ENCODE measurements around the gene PRAMEF4. TPM values are rescaled to one million over a fixed set of nuclear protein-coding genes. Genes with fewer than 3 reads are reported as not detected.

Gene PRAMEF4
- not detected in 2 replicates for total RNA-seq

GRCh38 chr1:12886101-12886500 lies at the start of gene PRAMEF4:
TSS of gene PRAMEF4 (minus strand) at chr1:12886201. CDS start at chr1:12883394, 2,807 bp downstream.

GRCh38 chr1:12916310-12916709 lies 30.3 kb upstream of the PRAMEF4 start, which contains the start of gene PRAMEF7:
TSS of gene PRAMEF7 (plus strand) at chr1:12916610. CDS start at chr1:12917693, 1,083 bp downstream.

GRCh38 chr1:12898170-12898569 lies 12.2 kb upstream of the PRAMEF4 start, which contains the start of gene PRAMEF10:
TSS of gene PRAMEF10 (minus strand) at chr1:12898270. CDS start at chr1:12895847, 2,423 bp downstream.

GRCh38 chr1:12856786-12857185 lies 29.2 kb downstream of the PRAMEF4 start, which contains the start of gene PRAMEF2:
TSS of gene PRAMEF2 (plus strand) at chr1:12857086. CDS start at chr1:12859010, 1,924 bp downstream.

GRCh38 chr1:12848620-12849019 lies 37.4 kb downstream of the PRAMEF4 start, which contains the start of gene HNRNPCL1:
TSS of gene HNRNPCL1 (minus strand) at chr1:12848720. CDS start at chr1:12848289, 431 bp downstream.

GRCh38 chr1:12831310-12831709 lies 54.7 kb downstream of the PRAMEF4 start, which contains the start of gene PRAMEF11:
TSS of gene PRAMEF11 (minus strand) at chr1:12831410. CDS start at chr1:12828789, 2,621 bp downstream.

Other genes with a start within 250 kb of the PRAMEF4 start
- gene AADACL4, start 242.1 kb downstream of the PRAMEF4 start, total RNA-seq, result not detected in 2 replicates
- gene AADACL3, start 170.1 kb downstream of the PRAMEF4 start, total RNA-seq, result not detected in 2 replicates
- gene CFAP107, start 140.0 kb downstream of the PRAMEF4 start, total RNA-seq, result not detected in 2 replicates
- not detected in 2 replicates for gene PRAMEF12, start 112.5 kb downstream of the PRAMEF4 start, total RNA-seq
- not detected in 2 replicates for gene PRAMEF1, start 94.8 kb downstream of the PRAMEF4 start, total RNA-seq
- not detected in 2 replicates for gene PRAMEF11, start 54.8 kb downstream of the PRAMEF4 start, total RNA-seq
- gene HNRNPCL1, start 37.5 kb downstream of the PRAMEF4 start, total RNA-seq, result not detected in 2 replicates
- gene PRAMEF2, start 29.1 kb downstream of the PRAMEF4 start, total RNA-seq, result not detected in 2 replicates
- not detected in 2 replicates for gene PRAMEF10, start 12.1 kb upstream of the PRAMEF4 start, total RNA-seq
- gene PRAMEF7, start 30.4 kb upstream of the PRAMEF4 start, total RNA-seq, result not detected in 2 replicates
- not detected in 2 replicates for gene PRAMEF6, start 61.4 kb upstream of the PRAMEF4 start, total RNA-seq
- not detected in 2 replicates for gene PRAMEF27, start 170.4 kb upstream of the PRAMEF4 start, total RNA-seq
- gene HNRNPCL3, start 174.6 kb upstream of the PRAMEF4 start, total RNA-seq, result not detected in 2 replicates
- gene PRAMEF25, start 184.6 kb upstream of the PRAMEF4 start, total RNA-seq, result not detected in 2 replicates
- gene HNRNPCL2, start 230.7 kb upstream of the PRAMEF4 start, total RNA-seq, result not detected in 2 replicates

Data from bronchus fibroblast of lung (primary cell).